Panc1 (cell line): Measurements from ENCODE around the gene CRELD1. TPM values are rescaled to one million over a fixed set of nuclear protein-coding genes. Genes with fewer than 3 reads are reported as not detected.
A peak's percentile ranks its signal among the peaks of the same experiment; 100 is the strongest.
"Not testable (repeated sequence)": the region's sequence is repeated elsewhere in the genome, so short reads cannot be mapped to it uniquely, and the experiment has no call there.

Experiments used
- ATAC-seq: fragments of 200-7000 bp; cut with Tn5 transposase; 2 replicates; pipeline ENCODE4 v1.9.1; 2020; ENCODE audit warnings: mild to moderate bottlenecking, moderate library complexity
- BruUV-seq: library from RNA; stranded (reverse); fragments of 400-500 nt; replicated peaks from 2 replicates; lab custom pipeline; 2021; lab: Mats Ljungman, UMichigan
- CTCF ChIA-PET: fragments of 300-600 bp; sonication (Branson Sonifier 250); formaldehyde crosslinking; loops from one replicate; lab custom pipeline; 2022; ENCODE audit warnings: antibody characterized with exemption; lab: Charles Lee
- POLR2A ChIA-PET: fragments of 300-600 bp; sonication (Branson Sonifier 250); formaldehyde crosslinking; loops from one replicate; lab custom pipeline; 2022; ENCODE audit warnings: antibody characterized with exemption; lab: Charles Lee
- DNase-seq: peaks from one replicate; pipeline ENCODE4 v3.0.0-alpha.2; 2010; ENCODE audit warnings: low read depth, low spot score
- H3K27ac ChIP-seq: 2 replicates; pipeline ENCODE4 v1.5.1; 2011; ENCODE audit warnings: mild to moderate bottlenecking, low read length, inconsistent platforms
- H3K27me3 ChIP-seq: fragments of 200-500 bp; sonication (Bioruptor generic); 2 replicates; pipeline ENCODE4 v1.6.0; 2014; ENCODE audit warnings: low read length, inconsistent platforms; ENCODE audit not compliant: control insufficient read depth, insufficient read depth
- H3K36me3 ChIP-seq: fragments of 200-500 bp; sonication (Bioruptor generic); 2 replicates; pipeline ENCODE4 v1.5.1; 2014; ENCODE audit warnings: inconsistent platforms, mild to moderate bottlenecking, low read length, moderate library complexity; ENCODE audit not compliant: control insufficient read depth, insufficient read depth
- H3K4me1 ChIP-seq: 2 replicates; pipeline ENCODE4 v1.5.1; 2011; ENCODE audit warnings: inconsistent platforms, mild to moderate bottlenecking, low read length, moderate library complexity; ENCODE audit not compliant: control insufficient read depth, insufficient read depth
- H3K4me3 ChIP-seq, 2 experiments: 2 replicates each; pipeline ENCODE4 v1.5.1; 2011 to 2012; ENCODE audit warnings: low read depth in 2 of 2, low read length in 2 of 2, mild to moderate bottlenecking in 2 of 2, inconsistent platforms in 1 of 2, moderate library complexity in 1 of 2
- H3K9me3 ChIP-seq: fragments of 200-500 bp; sonication (Bioruptor generic); 2 replicates; pipeline ENCODE4 v1.5.1; 2014; ENCODE audit warnings: low read depth, mild to moderate bottlenecking, inconsistent platforms, low read length, moderate library complexity; ENCODE audit not compliant: control insufficient read depth, insufficient read depth
- CTCF ChIP-seq: fragments of 450-650 bp; IDR thresholded peaks from 2 replicates; pipeline ENCODE4 v1.5.1; 2017; ENCODE audit warnings: mild to moderate bottlenecking
- POLR2AphosphoS5 ChIP-seq: IDR thresholded peaks from 2 replicates; pipeline ENCODE4 v1.6.1; 2012; ENCODE audit warnings: mild to moderate bottlenecking, low read depth, low read length, moderate library complexity
- REST ChIP-seq, 2 experiments: IDR thresholded peaks; 2 replicates each; pipeline ENCODE4 v1.6.1; 2011 to 2012; ENCODE audit warnings: low read depth in 2 of 2, control low read depth in 1 of 2, low read length in 1 of 2, mild to moderate bottlenecking in 1 of 2, moderate library complexity in 1 of 2; ENCODE audit not compliant: insufficient read depth in 1 of 2
- SIN3A ChIP-seq: IDR thresholded peaks from 2 replicates; pipeline ENCODE4 v1.6.1; 2012; ENCODE audit warnings: low read depth, mild to moderate bottlenecking, low read length, moderate library complexity, borderline replicate concordance; ENCODE audit not compliant: insufficient read depth
- TCF7L2 ChIP-seq: IDR thresholded peaks from 2 replicates; pipeline ENCODE4 v1.6.1; 2011; ENCODE audit warnings: mild to moderate bottlenecking, low read depth, low read length, inconsistent platforms
- in situ Hi-C: cut with HindIII; loops from 2 replicates; pipeline ENCODE4 v1.10.0; 2016; ENCODE audit warnings: low sequenced_read_pairs, low pct_unique_long_range_greater_than_20kb
- intact Hi-C: fragments of 100-400 bp; cut with micrococcal nuclease; formaldehyde crosslinking; loops from one replicate; pipeline ENCODE4 v1.10.0; 2022; ENCODE audit not compliant: unreplicated experiment
- total RNA-seq: library from RNA; stranded (reverse); gene quantifications from one replicate; pipeline ENCODE4 v1.2.1, GENCODE V29; 2021; ENCODE audit not compliant: unreplicated experiment

Gene CRELD1
- total RNA-seq, 1 experiment from 2014 or later, result 15.4 TPM

- Histone ChIP-seq H3K27ac (peak overlapping the region; percentile 94), H3K4me3 (peak overlapping the region; percentile 84 to 90), H3K27me3 (no peaks in the 10 kb centered on the region), H3K4me1 (peaks cover 3% of the 10 kb centered on the region; the same call in 1 of the 2 replicates), H3K9me3 (no peaks in the 10 kb centered on the region), H3K36me3 (peaks cover 8% of the 10 kb centered on the region; the same call in 1 of the 2 replicates)
- TSS peak; percentile 81 for BruUV-seq
- DNase-seq, result no peak
- no peak for ATAC-seq
- intact Hi-C loops (no loop called here), in situ Hi-C loops (no loop called here)
- TF ChIP-seq POLR2AphosphoS5 (no peak), REST (IDR thresholded peaks at IDR 0.05; ENCODE audit: insufficient read depth in 1 of 2, low read depth in 2 of 2, low read length in 1 of 2) (no peak), TCF7L2 (no peak), CTCF (no peak), SIN3A (no peak)
- CTCF ChIA-PET, result no interaction called here
- POLR2A ChIA-PET, result interaction anchor here (0.7 kb wide), 1 partner anchor 25 kb away, joined by 3 read pairs; no protein-coding TSS in a partner anchor
These were observed 42.5 kb upstream of the CRELD1 start for GRCh38 chr3:9891072-9891622.

DNA sequence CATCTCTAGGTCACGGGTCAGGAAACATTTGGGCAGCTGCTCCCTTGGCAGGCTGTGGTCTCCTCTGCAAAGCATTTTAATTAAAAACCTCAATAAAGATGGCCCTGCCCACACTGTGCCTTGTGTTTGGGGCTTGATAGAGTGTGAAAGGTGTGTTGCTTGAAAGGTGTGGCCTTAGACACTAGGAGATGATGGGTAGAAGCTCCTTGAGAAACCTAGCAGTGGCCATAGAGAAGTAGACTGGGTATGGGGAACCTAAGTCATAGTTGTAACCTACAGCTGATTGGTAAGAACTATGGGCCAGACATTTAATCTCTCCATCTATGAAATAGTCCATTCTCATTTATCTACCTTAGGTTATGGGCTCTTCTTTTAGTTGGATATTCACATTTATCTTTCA, 39.9 kb upstream of the CRELD1 start:
- H3K4me3 ChIP-seq, result no peak overlapping the region
- BruUV-seq, result no TSS peak
- H3K4me1 ChIP-seq, result peaks cover 5% of the 10 kb centered on the region
- DNase-seq, result no peak
- no peak overlapping the region for H3K27ac ChIP-seq
- no peak for ATAC-seq
- H3K9me3 ChIP-seq, result no peaks in the 10 kb centered on the region
- no peaks in the 10 kb centered on the region for H3K27me3 ChIP-seq
- peaks cover 8% of the 10 kb centered on the region; the same call in 1 of the 2 replicates for H3K36me3 ChIP-seq
- in situ Hi-C loops, result no loop called here
- intact Hi-C loops, result no loop called here
- CTCF ChIA-PET, result no interaction called here
- POLR2A ChIA-PET, result no interaction called here
- TF ChIP-seq SIN3A (no peak), POLR2AphosphoS5 (no peak), CTCF (no peak), TCF7L2 (no peak), REST (IDR thresholded peaks at IDR 0.05; ENCODE audit: insufficient read depth in 1 of 2, low read depth in 2 of 2, low read length in 1 of 2) (no peak)

DNA sequence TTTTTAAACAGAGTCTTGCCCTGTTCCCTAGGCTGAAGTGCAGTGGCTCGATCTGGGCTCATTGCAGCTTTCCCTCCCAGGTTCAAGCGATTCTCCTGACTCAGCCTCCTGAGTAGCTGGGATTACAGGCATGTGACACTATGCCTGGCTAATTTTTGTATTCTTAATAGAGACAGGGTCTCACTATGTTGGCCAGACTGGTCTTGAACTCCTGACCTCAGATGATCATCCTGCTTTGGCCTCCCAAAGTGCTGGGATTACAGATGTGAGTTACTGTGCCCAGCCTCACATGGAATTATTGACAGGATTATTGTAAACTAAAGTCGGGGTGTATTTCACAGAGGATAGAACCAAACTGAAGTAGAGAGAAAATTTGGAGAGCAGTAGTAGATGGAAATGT, 37.9 kb upstream of the CRELD1 start:
- not testable (repeated sequence) for BruUV-seq

More for the DNA sequence above, 37.9 kb upstream of the CRELD1 start:
- H3K36me3 ChIP-seq, H3K27me3 ChIP-seq, H3K9me3 ChIP-seq, H3K4me1 ChIP-seq, H3K27ac ChIP-seq, ATAC-seq, intact Hi-C loops, DNase-seq, in situ Hi-C loops, POLR2A ChIA-PET, CTCF ChIA-PET, H3K4me3 ChIP-seq: not testable (repeated sequence)
